ENCODE results near the gene PI16. TPM values are rescaled to one million over a fixed set of nuclear protein-coding genes. Genes with fewer than 3 reads are reported as not detected.
A peak's percentile ranks its signal among the peaks of the same experiment; 100 is the strongest.

The PI16 gene
- 1 to 10 TPM; 1.2 to 6.2 (median 2.6) TPM for polyA plus RNA-seq (ENCODE audit: low read depth in 6 of 6)

- Mint-ChIP-seq H3K4me1 (peaks cover 29 to 33% (median 32%) of the 10 kb centered on the region in 3 donors), H3K36me3 (no peaks in the 10 kb centered on the region), H3K27ac (peak within 1 kb of the TSS in 5 of 6 donors; percentile 20 to 91 (median 64)), H3K4me3 (peak within 1 kb of the TSS; percentile 44 to 85 (median 78)), H3K9me3 (no peaks in the 10 kb centered on the region), H3K27me3 (no peaks in the 10 kb centered on the region)
- DNase-seq (peak; percentile 15), ATAC-seq (ENCODE audit: low read depth in 2 of 2) (peak; percentile 41 to 44)
These were observed at the start of gene PI16 for GRCh38 chr6:36954262-36954931. PI16 (plus strand) TSS chr6:36954738; CDS start chr6:36954761, 23 bp downstream.

- Mint-ChIP-seq H3K9me3 (no peaks in the 10 kb centered on the region), H3K4me1 (peaks cover 0 to 3% (median 2%) of the 10 kb centered on the region in 3 donors), H3K4me3 (no peak overlapping the region), H3K27ac (no peak overlapping the region), H3K36me3 (peaks cover 16 to 24% of the 10 kb centered on the region in 2 donors), H3K27me3 (no peaks in the 10 kb centered on the region)
- no peak for DNase-seq
- no peak for ATAC-seq (ENCODE audit: low read depth in 2 of 2)
These were observed 49.6 kb upstream of the PI16 start for GRCh38 chr6:36904851-36905393.

GRCh38 chr6:36906539-36907325 is 47.8 kb upstream of the PI16 start:
- Mint-ChIP-seq H3K27ac (peak overlapping the region in 2 of 6 donors; percentile 30 to 39), H3K36me3 (peaks cover 16 to 24% of the 10 kb centered on the region in 2 donors)

GRCh38 chr6:36907781-36908180 is 46.8 kb upstream of the PI16 start:
- Mint-ChIP-seq H3K27ac (peak overlapping the region in 2 of 6 donors; percentile 4 to 30), H3K4me1 (peaks cover 13 to 16% (median 15%) of the 10 kb centered on the region in 3 donors), H3K36me3 (peaks cover 8 to 17% of the 10 kb centered on the region in 2 donors), H3K9me3 (no peaks in the 10 kb centered on the region), H3K4me3 (no peak overlapping the region), H3K27me3 (no peaks in the 10 kb centered on the region)
- ATAC-seq (ENCODE audit: low read depth in 2 of 2): no peak
- no peak for DNase-seq

More at GRCh38 chr6:36906539-36907325, 47.8 kb upstream of the PI16 start:
- H3K4me3 Mint-ChIP-seq: no peak overlapping the region
- peaks cover 3 to 6% (median 5%) of the 10 kb centered on the region in 3 donors for H3K4me1 Mint-ChIP-seq
- H3K27me3 Mint-ChIP-seq: no peaks in the 10 kb centered on the region
- no peak for ATAC-seq (ENCODE audit: low read depth in 2 of 2)
- H3K9me3 Mint-ChIP-seq: no peaks in the 10 kb centered on the region
- DNase-seq: no peak

GRCh38 chr6:36908747-36909146 is 45.8 kb upstream of the PI16 start:
- DNase-seq (no peak), ATAC-seq (ENCODE audit: low read depth in 2 of 2) (no peak)
- peaks cover 15 to 18% (median 16%) of the 10 kb centered on the region in 3 donors for H3K4me1 Mint-ChIP-seq
- peaks cover 5 to 17% of the 10 kb centered on the region in 2 donors for H3K36me3 Mint-ChIP-seq
- peak overlapping the region in 1 of 6 donors; percentile 78 for H3K27ac Mint-ChIP-seq
- H3K9me3 Mint-ChIP-seq: no peaks in the 10 kb centered on the region
- H3K4me3 Mint-ChIP-seq: no peak overlapping the region
- no peaks in the 10 kb centered on the region for H3K27me3 Mint-ChIP-seq

GRCh38 chr6:36912030-36912454 is 42.5 kb upstream of the PI16 start:
- Mint-ChIP-seq H3K27me3 (no peaks in the 10 kb centered on the region), H3K9me3 (no peaks in the 10 kb centered on the region), H3K4me3 (peak overlapping the region in 4 of 8 donors; percentile 18 to 59 (median 42)), H3K4me1 (peaks cover 16 to 18% (median 18%) of the 10 kb centered on the region in 3 donors), H3K36me3 (peaks cover 12 to 15% of the 10 kb centered on the region in 2 donors), H3K27ac (peak overlapping the region in 5 of 6 donors; percentile 50 to 94 (median 75))
- DNase-seq (peak; percentile 7), ATAC-seq (ENCODE audit: low read depth in 2 of 2) (peak in 1 of 2 donors; percentile 65)

- H3K36me3 Mint-ChIP-seq: peaks cover 12 to 15% of the 10 kb centered on the region in 2 donors
These were observed 42.0 kb upstream of the PI16 start for GRCh38 chr6:36912586-36912985.

GRCh38 chr6:36913082-36913481 is 41.5 kb upstream of the PI16 start:
- H3K27me3 Mint-ChIP-seq: no peaks in the 10 kb centered on the region
- H3K4me1 Mint-ChIP-seq: peaks cover 16 to 18% (median 16%) of the 10 kb centered on the region in 3 donors
- DNase-seq: no peak
- peak overlapping the region in 2 of 6 donors; percentile 58 to 76 for H3K27ac Mint-ChIP-seq
- no peaks in the 10 kb centered on the region for H3K9me3 Mint-ChIP-seq
- ATAC-seq (ENCODE audit: low read depth in 2 of 2): no peak
- H3K36me3 Mint-ChIP-seq: peaks cover 12 to 15% of the 10 kb centered on the region in 2 donors
- H3K4me3 Mint-ChIP-seq: no peak overlapping the region

More at GRCh38 chr6:36912586-36912985, 42.0 kb upstream of the PI16 start:
- H3K27ac Mint-ChIP-seq: peak overlapping the region in 3 of 6 donors; percentile 13 to 67 (median 50)
- H3K27me3 Mint-ChIP-seq: no peaks in the 10 kb centered on the region
- no peaks in the 10 kb centered on the region for H3K9me3 Mint-ChIP-seq
- H3K4me3 Mint-ChIP-seq: peak overlapping the region in 2 of 8 donors; percentile 59 to 66
- peaks cover 16 to 18% (median 16%) of the 10 kb centered on the region in 3 donors for H3K4me1 Mint-ChIP-seq
- no peak for DNase-seq
- ATAC-seq (ENCODE audit: low read depth in 2 of 2): peak; percentile 25 to 28

GRCh38 chr6:36914227-36914794 is 40.2 kb upstream of the PI16 start:
- no peak for ATAC-seq (ENCODE audit: low read depth in 2 of 2)
- Mint-ChIP-seq H3K36me3 (peaks cover 11 to 18% of the 10 kb centered on the region in 2 donors), H3K4me1 (peaks cover 14 to 16% (median 16%) of the 10 kb centered on the region in 3 donors), H3K27ac (peak overlapping the region in 1 of 6 donors; percentile 89), H3K9me3 (no peaks in the 10 kb centered on the region), H3K27me3 (no peaks in the 10 kb centered on the region), H3K4me3 (no peak overlapping the region)
- no peak for DNase-seq

GRCh38 chr6:36915599-36915998 is 38.9 kb upstream of the PI16 start:
- Mint-ChIP-seq H3K36me3 (peaks cover 15 to 28% of the 10 kb centered on the region in 2 donors), H3K27me3 (no peaks in the 10 kb centered on the region), H3K27ac (no peak overlapping the region), H3K4me3 (no peak overlapping the region), H3K9me3 (no peaks in the 10 kb centered on the region), H3K4me1 (peaks cover 14 to 16% (median 16%) of the 10 kb centered on the region in 3 donors)
- no peak for ATAC-seq (ENCODE audit: low read depth in 2 of 2)
- no peak for DNase-seq

- Mint-ChIP-seq H3K9me3 (no peaks in the 10 kb centered on the region), H3K4me1 (peaks cover 14 to 16% (median 16%) of the 10 kb centered on the region in 3 donors), H3K36me3 (peaks cover 15 to 28% of the 10 kb centered on the region in 2 donors), H3K27me3 (no peaks in the 10 kb centered on the region), H3K27ac (peak overlapping the region in 2 of 6 donors; percentile 36 to 68), H3K4me3 (no peak overlapping the region)
- ATAC-seq (ENCODE audit: low read depth in 2 of 2) (no peak), DNase-seq (no peak)
These were observed 38.4 kb upstream of the PI16 start for GRCh38 chr6:36916126-36916525.

GRCh38 chr6:36917541-36918193 is 36.9 kb upstream of the PI16 start:
- no peak overlapping the region for H3K27ac Mint-ChIP-seq
- peaks cover 3 to 4% (median 4%) of the 10 kb centered on the region in 3 donors for H3K4me1 Mint-ChIP-seq
- ATAC-seq (ENCODE audit: low read depth in 2 of 2) (no peak), DNase-seq (no peak)
- H3K27me3 Mint-ChIP-seq: no peaks in the 10 kb centered on the region
- H3K4me3 Mint-ChIP-seq: no peak overlapping the region
- peaks cover 15 to 28% of the 10 kb centered on the region in 2 donors for H3K36me3 Mint-ChIP-seq
- no peaks in the 10 kb centered on the region for H3K9me3 Mint-ChIP-seq
